ENCODE data around the gene DEPDC1B. TPM values are rescaled to one million over a fixed set of nuclear protein-coding genes. Genes with fewer than 3 reads are reported as not detected.
"Not testable (repeated sequence)": the region's sequence is repeated elsewhere in the genome, so short reads cannot be mapped to it uniquely, and the experiment has no call there.

Gene DEPDC1B
- total and polyA plus RNA-seq, 2 experiments from 2014 or later: 1.8 to 15.7 TPM

- Histone ChIP-seq H3K27me3 (no peaks in the 10 kb centered on the region), H3K4me3 (no peak overlapping the region), H3K9me3 (ENCODE audit: low read depth) (no peaks in the 10 kb centered on the region), H3K27ac (no peak overlapping the region), H3K4me1 (ENCODE audit: low read depth) (no peaks in the 10 kb centered on the region), H3K36me3 (no peaks in the 10 kb centered on the region)
- TF ChIP-seq, protein P1, sequence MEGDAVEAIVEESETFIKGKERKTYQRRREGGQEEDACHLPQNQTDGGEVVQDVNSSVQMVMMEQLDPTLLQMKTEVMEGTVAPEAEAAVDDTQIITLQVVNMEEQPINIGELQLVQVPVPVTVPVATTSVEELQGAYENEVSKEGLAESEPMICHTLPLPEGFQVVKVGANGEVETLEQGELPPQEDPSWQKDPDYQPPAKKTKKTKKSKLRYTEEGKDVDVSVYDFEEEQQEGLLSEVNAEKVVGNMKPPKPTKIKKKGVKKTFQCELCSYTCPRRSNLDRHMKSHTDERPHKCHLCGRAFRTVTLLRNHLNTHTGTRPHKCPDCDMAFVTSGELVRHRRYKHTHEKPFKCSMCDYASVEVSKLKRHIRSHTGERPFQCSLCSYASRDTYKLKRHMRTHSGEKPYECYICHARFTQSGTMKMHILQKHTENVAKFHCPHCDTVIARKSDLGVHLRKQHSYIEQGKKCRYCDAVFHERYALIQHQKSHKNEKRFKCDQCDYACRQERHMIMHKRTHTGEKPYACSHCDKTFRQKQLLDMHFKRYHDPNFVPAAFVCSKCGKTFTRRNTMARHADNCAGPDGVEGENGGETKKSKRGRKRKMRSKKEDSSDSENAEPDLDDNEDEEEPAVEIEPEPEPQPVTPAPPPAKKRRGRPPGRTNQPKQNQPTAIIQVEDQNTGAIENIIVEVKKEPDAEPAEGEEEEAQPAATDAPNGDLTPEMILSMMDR (IDR thresholded peaks at IDR 0.05; ENCODE audit: low read depth, low read length): no peak
- no peak for DNase-seq (ENCODE audit: low read depth in 1 of 2, low spot score in 1 of 2)
These were observed 101.5 kb downstream of the DEPDC1B start for GRCh38 chr5:60598424-60598823.

- TF ChIP-seq, protein P1 (IDR thresholded peaks at IDR 0.05; ENCODE audit: low read depth, low read length): no peak
- no peaks in the 10 kb centered on the region for H3K9me3 ChIP-seq (ENCODE audit: low read depth)
- no peaks in the 10 kb centered on the region for H3K27me3 ChIP-seq
- no peaks in the 10 kb centered on the region for H3K4me1 ChIP-seq (ENCODE audit: low read depth)
- no peak overlapping the region for H3K4me3 ChIP-seq
- DNase-seq (ENCODE audit: low read depth in 1 of 2, low spot score in 1 of 2): no peak
- H3K36me3 ChIP-seq: no peaks in the 10 kb centered on the region
- H3K27ac ChIP-seq: no peak overlapping the region
These were observed 102.2 kb downstream of the DEPDC1B start for GRCh38 chr5:60597572-60598320.

DNA sequence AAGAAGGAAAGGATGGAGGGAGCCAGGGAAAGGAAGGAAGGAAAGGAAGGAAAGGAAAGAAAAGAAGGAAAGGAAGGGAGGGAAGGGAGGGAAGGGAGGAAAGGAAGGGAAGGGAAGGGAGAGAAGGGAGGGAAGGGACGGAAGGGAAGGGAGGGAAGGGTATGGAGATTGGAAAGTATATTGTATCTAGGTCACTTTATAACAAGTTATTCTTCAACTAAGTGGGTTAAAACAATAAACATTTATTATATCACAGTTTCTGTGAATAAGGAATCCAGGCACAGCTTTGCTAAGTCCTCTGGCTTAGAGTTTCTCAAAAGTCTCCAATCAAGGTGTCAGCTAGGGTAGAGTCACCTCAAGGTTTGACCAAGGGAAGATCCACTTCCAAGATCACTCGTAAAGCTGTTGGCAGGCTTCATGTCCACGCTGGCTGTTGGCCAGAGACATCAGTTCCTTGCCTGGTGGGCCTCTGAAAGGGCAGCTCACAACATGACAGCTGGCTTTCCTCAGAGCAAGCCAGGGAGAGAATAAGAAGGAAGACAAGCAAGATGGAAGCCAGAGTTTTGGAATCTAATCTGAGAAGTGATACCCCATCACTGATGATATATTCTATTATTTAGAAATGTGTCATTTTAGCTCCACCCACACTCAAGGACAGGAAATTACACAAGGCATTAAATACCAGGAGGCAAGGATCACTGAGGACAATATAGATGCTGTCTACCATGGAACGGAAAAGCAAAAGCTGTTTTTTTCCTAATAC lies 105.1 kb downstream of the DEPDC1B start:
- TF ChIP-seq, protein P1 (IDR thresholded peaks at IDR 0.05; ENCODE audit: low read depth, low read length): no peak
- peak in 1 of 2 donors; percentile 30 for DNase-seq (ENCODE audit: low read depth in 1 of 2, low spot score in 1 of 2)
- Histone ChIP-seq H3K4me1 (ENCODE audit: low read depth) (no peaks in the 10 kb centered on the region), H3K9me3 (ENCODE audit: low read depth) (no peaks in the 10 kb centered on the region), H3K4me3 (no peak overlapping the region), H3K27ac (no peak overlapping the region), H3K27me3 (no peaks in the 10 kb centered on the region), H3K36me3 (no peaks in the 10 kb centered on the region)

DNA sequence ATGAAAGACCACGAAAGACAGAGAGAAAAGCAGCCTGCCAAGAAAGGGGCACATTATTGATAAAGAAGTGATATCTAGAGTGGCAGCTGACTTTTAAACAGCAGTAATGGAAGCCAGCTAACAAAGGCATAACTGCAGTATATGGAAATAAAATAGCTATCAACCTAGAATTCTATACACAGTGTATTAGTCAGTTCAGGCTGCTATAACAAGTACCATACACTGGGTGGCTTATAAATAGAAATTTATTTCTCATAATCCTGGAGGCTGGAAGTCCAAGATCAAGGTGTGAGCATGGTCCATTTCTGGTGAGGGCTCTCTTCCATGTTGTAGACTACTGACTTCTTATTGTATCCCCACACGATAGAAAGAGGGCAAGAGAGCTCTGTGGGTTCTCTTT lies 109.8 kb downstream of the DEPDC1B start:
- H3K4me3 ChIP-seq: no peak overlapping the region
- DNase-seq (ENCODE audit: low read depth in 1 of 2, low spot score in 1 of 2): no peak
- TF ChIP-seq, protein P1 (IDR thresholded peaks at IDR 0.05; ENCODE audit: low read depth, low read length): no peak
- no peaks in the 10 kb centered on the region for H3K27me3 ChIP-seq
- H3K36me3 ChIP-seq: no peaks in the 10 kb centered on the region
- no peaks in the 10 kb centered on the region for H3K9me3 ChIP-seq (ENCODE audit: low read depth)
- no peaks in the 10 kb centered on the region for H3K4me1 ChIP-seq (ENCODE audit: low read depth)
- no peak overlapping the region for H3K27ac ChIP-seq

- not testable (repeated sequence) for H3K4me1 ChIP-seq (ENCODE audit: low read depth); H3K9me3 ChIP-seq (ENCODE audit: low read depth); H3K27ac ChIP-seq; H3K4me3 ChIP-seq; DNase-seq (ENCODE audit: low read depth in 1 of 2, low spot score in 1 of 2); H3K27me3 ChIP-seq; H3K36me3 ChIP-seq
These were observed 112.7 kb downstream of the DEPDC1B start for GRCh38 chr5:60587312-60587711.

All from cardiac muscle cell (in vitro differentiated cells and primary cell).